Neural cell (in vitro differentiated cells): ENCODE data around the gene TIGD6.

ENCODE experiments used
- POLR2AphosphoS5 ChIP-seq: IDR thresholded peaks from 2 replicates; pipeline ENCODE4 v1.6.1; 2012
- TAF1 ChIP-seq: IDR thresholded peaks from 2 replicates; pipeline ENCODE4 v1.6.1; 2012; ENCODE audit warnings: low read depth
- TF ChIP-seq, protein P1 (sequence below): fragments of 450-650 bp; IDR thresholded peaks from 2 replicates; pipeline ENCODE4 v1.5.1; 2014; ENCODE audit warnings: antibody characterized with exemption, mild to moderate bottlenecking, moderate library complexity; ENCODE audit not compliant: poor library complexity, severe bottlenecking

DNA sequence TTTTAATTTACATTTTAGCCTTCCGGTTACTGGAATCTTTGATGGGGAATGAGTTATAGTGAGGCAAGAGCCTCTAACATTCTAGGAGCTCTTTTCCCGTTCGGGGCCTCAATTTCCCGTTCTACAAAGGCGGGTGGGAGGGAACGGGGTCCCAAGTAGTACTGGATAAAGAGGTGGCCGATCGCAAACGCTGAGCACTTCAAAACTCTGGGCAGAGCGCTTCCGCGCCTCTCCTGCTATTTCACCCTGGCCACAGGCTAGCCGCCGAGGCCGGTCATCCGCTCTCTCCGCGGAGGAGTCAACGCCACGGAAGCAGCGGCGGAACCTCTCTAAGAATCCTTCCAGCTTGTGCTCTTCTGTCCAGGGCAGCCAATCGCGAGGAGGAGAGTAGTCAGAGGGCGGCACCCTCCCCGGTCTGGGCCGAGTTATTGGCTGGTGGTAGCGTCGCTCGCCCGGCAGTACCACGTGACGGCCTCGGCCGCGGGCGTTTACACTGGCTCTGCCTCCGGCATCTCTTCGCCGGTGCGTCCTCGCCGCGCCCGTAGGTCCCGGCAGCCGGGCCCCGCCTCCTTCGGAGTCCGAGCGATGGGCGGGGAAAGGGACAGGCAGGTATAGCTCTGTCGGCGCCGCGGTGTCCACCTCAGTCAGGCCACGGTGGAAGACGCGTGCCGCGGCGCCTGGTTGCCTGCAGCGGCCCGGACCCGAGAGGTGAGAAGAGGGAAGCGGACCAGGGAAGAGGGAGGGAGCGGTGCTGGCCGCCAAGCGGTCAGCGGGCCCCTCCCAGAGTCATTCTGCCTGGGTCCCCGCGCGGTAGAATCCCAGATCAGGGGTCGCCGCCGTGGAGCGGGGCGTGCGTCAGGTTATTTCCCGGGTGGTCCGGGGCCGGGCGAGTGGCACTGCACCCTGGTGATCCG, 39.9 kb downstream of the TIGD6 start, which contains the start of gene SLC26A2:
- TF ChIP-seq POLR2AphosphoS5 = peak; percentile 93
- TF ChIP-seq, protein P1, sequence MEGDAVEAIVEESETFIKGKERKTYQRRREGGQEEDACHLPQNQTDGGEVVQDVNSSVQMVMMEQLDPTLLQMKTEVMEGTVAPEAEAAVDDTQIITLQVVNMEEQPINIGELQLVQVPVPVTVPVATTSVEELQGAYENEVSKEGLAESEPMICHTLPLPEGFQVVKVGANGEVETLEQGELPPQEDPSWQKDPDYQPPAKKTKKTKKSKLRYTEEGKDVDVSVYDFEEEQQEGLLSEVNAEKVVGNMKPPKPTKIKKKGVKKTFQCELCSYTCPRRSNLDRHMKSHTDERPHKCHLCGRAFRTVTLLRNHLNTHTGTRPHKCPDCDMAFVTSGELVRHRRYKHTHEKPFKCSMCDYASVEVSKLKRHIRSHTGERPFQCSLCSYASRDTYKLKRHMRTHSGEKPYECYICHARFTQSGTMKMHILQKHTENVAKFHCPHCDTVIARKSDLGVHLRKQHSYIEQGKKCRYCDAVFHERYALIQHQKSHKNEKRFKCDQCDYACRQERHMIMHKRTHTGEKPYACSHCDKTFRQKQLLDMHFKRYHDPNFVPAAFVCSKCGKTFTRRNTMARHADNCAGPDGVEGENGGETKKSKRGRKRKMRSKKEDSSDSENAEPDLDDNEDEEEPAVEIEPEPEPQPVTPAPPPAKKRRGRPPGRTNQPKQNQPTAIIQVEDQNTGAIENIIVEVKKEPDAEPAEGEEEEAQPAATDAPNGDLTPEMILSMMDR = no peak
- TF ChIP-seq TAF1 = no peak
